Mesothelial cell of epicardium (in vitro differentiated cells): ENCODE measurements around the gene NDUFS5. TPM values are rescaled to one million over a fixed set of nuclear protein-coding genes. Genes with fewer than 3 reads are reported as not detected.
A peak's percentile ranks its signal among the peaks of the same experiment; 100 is the strongest.

ENCODE experiments used
- DNase-seq, 2 experiments: peaks; one replicate each; pipeline ENCODE4 v3.0.0; 2021; ENCODE audit warnings: low spot score in 2 of 2; ENCODE audit not compliant: unreplicated experiment in 2 of 2
- H3K27ac Mint-ChIP-seq: 2 replicates; pipeline ENCODE4 v1.8.0; 2021; ENCODE audit warnings: mixed read lengths
- H3K27me3 Mint-ChIP-seq: 2 replicates; pipeline ENCODE4 v1.8.0; 2021; ENCODE audit warnings: low read depth, mixed read lengths
- H3K36me3 Mint-ChIP-seq: 2 replicates; pipeline ENCODE4 v1.8.0; 2021; ENCODE audit warnings: mixed read lengths
- H3K4me1 Mint-ChIP-seq: 2 replicates; pipeline ENCODE4 v1.8.0; 2021; ENCODE audit warnings: mixed read lengths
- H3K4me3 Mint-ChIP-seq: 2 replicates; pipeline ENCODE4 v1.8.0; 2021; ENCODE audit warnings: mild to moderate bottlenecking, moderate library complexity, mixed read lengths
- H3K9me3 Mint-ChIP-seq: 2 replicates; pipeline ENCODE4 v1.8.0; 2021; ENCODE audit warnings: mixed read lengths
- CTCF ChIP-seq: fragments of 200-600 bp; sonication (generic); IDR thresholded peaks from one replicate; pipeline ENCODE4 v1.5.0; 2021; ENCODE audit warnings: antibody characterized with exemption; ENCODE audit not compliant: unreplicated experiment
- total RNA-seq: library from RNA; stranded (reverse); gene quantifications from 3 replicates; pipeline ENCODE4 v1.2.1, GENCODE V29; 2021

The NDUFS5 gene
- total RNA-seq, 1 donor from 2014 or later: 186 TPM

- H3K27ac Mint-ChIP-seq: peak overlapping the region; percentile 54
- peaks cover 17% of the 10 kb centered on the region for H3K4me1 Mint-ChIP-seq
- peak overlapping the region; percentile 75 for H3K4me3 Mint-ChIP-seq
- TF ChIP-seq CTCF: no peak
- H3K27me3 Mint-ChIP-seq: peaks cover 51% of the 10 kb centered on the region
- no peaks in the 10 kb centered on the region for H3K9me3 Mint-ChIP-seq
- no peaks in the 10 kb centered on the region for H3K36me3 Mint-ChIP-seq
- DNase-seq: no peak
Measured at GRCh38 chr1:39080269-39080826, 54.2 kb downstream of the NDUFS5 start.

- H3K27ac Mint-ChIP-seq: peak overlapping the region; percentile 54
- TF ChIP-seq CTCF: no peak
- H3K27me3 Mint-ChIP-seq: peaks cover 55% of the 10 kb centered on the region
- DNase-seq: no peak
- H3K4me3 Mint-ChIP-seq: peak overlapping the region; percentile 75
- no peaks in the 10 kb centered on the region for H3K36me3 Mint-ChIP-seq
- H3K9me3 Mint-ChIP-seq: no peaks in the 10 kb centered on the region
- H3K4me1 Mint-ChIP-seq: peaks cover 17% of the 10 kb centered on the region
Measured at GRCh38 chr1:39080831-39081270, 54.7 kb downstream of the NDUFS5 start.

GRCh38 chr1:39081271-39082009 is 55.3 kb downstream of the NDUFS5 start:
- H3K4me3 Mint-ChIP-seq: no peak overlapping the region
- no peaks in the 10 kb centered on the region for H3K36me3 Mint-ChIP-seq

DNA sequence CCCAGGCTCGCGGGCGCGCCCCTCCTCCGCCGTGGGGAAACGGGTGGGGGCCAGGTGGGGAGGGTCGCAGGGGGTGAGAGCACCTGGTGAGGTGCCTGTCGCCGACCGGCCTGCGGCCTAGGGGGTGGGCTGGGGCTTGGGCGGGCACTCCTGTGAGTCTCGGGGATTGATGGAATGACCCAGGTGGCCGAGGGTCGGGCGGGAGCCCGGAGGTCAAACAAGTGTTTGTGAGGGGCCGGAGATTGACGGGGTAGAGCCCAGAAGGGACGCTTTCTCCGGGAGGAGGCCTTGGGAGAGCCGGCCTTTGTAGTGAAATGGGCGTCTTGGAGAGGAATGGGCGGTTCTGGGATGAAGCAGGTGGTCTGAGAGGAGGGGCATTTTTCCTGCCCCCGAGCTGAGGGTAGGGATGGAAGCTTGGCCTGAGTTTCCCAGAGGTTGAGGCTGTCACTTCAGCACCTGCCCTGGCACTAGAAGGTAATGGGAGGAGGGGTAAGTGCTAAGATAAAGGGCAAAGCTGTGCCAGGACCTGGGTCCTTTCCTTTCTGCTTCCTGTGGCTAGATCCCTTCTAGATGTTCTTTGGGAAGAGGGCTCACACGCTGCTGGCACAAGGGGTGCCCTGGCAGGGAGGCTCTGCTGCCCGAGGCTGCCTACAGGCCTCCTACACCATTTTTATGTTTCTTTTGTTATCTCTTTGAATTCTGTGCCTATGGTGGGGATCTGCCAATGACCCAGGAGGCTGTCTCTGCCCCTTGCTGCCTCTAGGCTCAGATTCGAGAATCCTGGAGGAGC is 56.1 kb downstream of the NDUFS5 start:
- H3K4me3 Mint-ChIP-seq: peak overlapping the region; percentile 67
- DNase-seq: no peak
- H3K36me3 Mint-ChIP-seq: no peaks in the 10 kb centered on the region
- H3K27ac Mint-ChIP-seq: no peak overlapping the region
- no peaks in the 10 kb centered on the region for H3K9me3 Mint-ChIP-seq
- peaks cover 17% of the 10 kb centered on the region for H3K4me1 Mint-ChIP-seq
- TF ChIP-seq CTCF: no peak
- H3K27me3 Mint-ChIP-seq: peaks cover 62% of the 10 kb centered on the region

More at GRCh38 chr1:39081271-39082009, 55.3 kb downstream of the NDUFS5 start:
- no peak overlapping the region for H3K27ac Mint-ChIP-seq
- DNase-seq: peak in 1 of 2 experiments; percentile 55
- TF ChIP-seq CTCF: no peak
- H3K27me3 Mint-ChIP-seq: peaks cover 59% of the 10 kb centered on the region
- peaks cover 14% of the 10 kb centered on the region for H3K4me1 Mint-ChIP-seq
- no peaks in the 10 kb centered on the region for H3K9me3 Mint-ChIP-seq

DNA sequence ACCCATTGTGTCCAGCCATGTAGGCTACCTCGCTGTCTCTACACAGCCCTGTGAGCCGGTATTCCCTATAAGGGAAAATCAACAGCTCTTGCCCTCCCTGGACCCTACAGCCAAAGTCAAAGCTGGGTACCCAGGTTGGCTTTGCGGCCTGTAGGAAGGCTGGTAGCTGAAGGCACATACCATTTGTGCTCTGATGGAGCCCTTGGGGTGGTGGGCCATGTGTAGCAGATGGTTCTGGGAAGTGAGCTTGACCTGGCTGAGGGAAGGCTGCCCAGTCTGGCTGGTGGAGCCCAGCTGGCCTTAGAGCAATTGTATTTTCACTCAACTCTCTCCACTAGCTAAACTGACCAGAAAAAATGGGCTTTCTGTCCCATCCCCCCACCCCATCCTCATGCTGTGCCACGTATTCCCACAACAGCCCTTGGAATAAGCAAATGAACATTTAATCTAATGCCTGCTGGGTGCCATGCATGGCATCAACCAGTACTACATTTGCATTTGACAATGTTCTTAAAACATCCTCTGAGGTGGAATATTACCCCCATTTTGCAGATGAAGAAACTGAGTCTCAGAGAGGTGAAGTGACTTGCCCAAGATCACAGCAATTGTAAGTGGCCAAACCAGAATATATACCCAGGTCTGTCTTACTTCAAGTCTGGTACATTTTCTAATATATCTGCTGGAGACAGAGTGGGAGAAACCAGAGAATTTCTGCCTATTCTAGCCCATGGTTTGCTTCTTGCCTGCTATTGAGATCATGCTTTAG is 56.8 kb downstream of the NDUFS5 start:
- peak overlapping the region; percentile 67 for H3K4me3 Mint-ChIP-seq
- no peaks in the 10 kb centered on the region for H3K36me3 Mint-ChIP-seq
- H3K9me3 Mint-ChIP-seq: no peaks in the 10 kb centered on the region
- peaks cover 62% of the 10 kb centered on the region for H3K27me3 Mint-ChIP-seq
- H3K27ac Mint-ChIP-seq: no peak overlapping the region
- TF ChIP-seq CTCF: no peak
- peaks cover 17% of the 10 kb centered on the region for H3K4me1 Mint-ChIP-seq
- DNase-seq: no peak
